LNCAP (cell line): ENCODE data around the gene SPNS2.

Experiments used
- TF ChIP-seq, protein P1 (sequence below): fragments of 450-650 bp; IDR thresholded peaks from 2 replicates; pipeline ENCODE4 v1.5.1; 2017; ENCODE audit warnings: mild to moderate bottlenecking

SPNS2 gene

DNA sequence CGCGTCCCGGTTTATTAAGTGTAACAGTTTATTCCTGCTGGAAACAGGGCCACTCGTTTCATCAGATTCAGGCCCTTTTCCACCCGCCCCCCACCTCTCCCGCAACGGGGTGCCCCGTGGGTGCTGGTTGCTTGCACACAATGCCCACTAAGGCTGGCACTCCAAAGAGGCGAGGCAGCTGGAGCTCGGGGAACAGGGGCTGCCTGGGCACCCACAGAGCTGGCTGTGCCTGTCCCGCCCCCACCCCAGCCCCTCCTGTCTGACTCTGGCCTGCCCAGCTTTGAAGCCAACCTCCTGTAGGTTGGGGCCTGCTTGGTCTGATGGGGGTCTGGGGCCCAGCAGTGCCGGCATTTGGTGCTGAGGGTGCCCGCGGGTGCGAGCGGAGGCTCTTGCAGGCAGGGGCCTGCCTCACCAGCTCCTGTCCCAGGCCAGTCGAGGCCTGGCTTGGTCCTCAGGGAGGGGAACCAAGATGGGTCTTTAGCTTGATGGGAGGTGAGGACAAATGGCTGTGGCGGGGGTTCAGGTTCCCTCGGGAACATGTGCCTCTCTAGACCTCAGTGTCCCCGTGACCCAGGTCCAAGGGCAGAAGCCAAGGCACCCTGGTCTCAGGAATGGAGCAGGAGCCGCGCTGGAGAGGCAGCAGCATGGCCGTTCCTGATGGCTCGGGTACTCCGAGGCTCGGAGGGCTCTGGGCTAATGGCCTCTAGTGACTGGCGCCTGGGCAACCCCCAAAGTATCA is 36.4 kb downstream of the SPNS2 start:
- TF ChIP-seq, protein P1, sequence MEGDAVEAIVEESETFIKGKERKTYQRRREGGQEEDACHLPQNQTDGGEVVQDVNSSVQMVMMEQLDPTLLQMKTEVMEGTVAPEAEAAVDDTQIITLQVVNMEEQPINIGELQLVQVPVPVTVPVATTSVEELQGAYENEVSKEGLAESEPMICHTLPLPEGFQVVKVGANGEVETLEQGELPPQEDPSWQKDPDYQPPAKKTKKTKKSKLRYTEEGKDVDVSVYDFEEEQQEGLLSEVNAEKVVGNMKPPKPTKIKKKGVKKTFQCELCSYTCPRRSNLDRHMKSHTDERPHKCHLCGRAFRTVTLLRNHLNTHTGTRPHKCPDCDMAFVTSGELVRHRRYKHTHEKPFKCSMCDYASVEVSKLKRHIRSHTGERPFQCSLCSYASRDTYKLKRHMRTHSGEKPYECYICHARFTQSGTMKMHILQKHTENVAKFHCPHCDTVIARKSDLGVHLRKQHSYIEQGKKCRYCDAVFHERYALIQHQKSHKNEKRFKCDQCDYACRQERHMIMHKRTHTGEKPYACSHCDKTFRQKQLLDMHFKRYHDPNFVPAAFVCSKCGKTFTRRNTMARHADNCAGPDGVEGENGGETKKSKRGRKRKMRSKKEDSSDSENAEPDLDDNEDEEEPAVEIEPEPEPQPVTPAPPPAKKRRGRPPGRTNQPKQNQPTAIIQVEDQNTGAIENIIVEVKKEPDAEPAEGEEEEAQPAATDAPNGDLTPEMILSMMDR, result no peak

- TF ChIP-seq, protein P1, result no peak
These were observed 37.1 kb downstream of the SPNS2 start for GRCh38 chr17:4535667-4536258.

GRCh38 chr17:4536259-4536741 is 37.6 kb downstream of the SPNS2 start:
- TF ChIP-seq, protein P1, result no peak

DNA sequence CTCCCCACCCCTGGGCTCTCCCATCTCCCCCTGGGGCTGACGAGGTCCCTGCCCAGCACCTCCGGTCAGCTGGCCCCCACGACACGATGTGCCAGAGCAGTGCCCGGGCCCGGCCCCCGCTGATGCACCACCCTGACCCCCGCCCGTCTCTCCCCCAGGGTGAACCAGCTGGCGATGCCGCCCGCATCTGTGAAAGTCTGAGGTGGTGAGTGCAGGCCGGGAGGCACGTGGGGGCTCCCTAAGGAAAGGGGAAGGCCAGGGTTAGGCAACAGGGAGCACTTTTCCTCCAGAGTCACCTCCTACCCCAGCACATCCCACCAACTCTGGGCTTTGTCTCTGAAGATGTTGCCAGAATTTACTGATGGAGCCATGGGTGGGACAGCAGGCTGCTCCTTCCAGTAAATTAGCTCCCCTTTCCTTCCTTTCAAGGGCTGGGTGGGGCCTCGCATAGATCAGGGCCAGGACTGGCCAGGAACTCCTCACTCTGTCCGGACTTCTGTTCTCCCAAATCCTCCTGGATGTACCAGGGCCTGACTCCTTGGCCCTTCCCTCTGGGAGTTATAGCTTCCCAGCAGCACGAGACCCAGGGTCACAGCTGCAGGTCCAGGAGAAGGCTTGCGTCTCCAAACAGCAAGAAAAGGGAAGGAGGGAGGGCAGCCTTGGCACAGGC is 38.2 kb downstream of the SPNS2 start:
- TF ChIP-seq, protein P1, result no peak

DNA sequence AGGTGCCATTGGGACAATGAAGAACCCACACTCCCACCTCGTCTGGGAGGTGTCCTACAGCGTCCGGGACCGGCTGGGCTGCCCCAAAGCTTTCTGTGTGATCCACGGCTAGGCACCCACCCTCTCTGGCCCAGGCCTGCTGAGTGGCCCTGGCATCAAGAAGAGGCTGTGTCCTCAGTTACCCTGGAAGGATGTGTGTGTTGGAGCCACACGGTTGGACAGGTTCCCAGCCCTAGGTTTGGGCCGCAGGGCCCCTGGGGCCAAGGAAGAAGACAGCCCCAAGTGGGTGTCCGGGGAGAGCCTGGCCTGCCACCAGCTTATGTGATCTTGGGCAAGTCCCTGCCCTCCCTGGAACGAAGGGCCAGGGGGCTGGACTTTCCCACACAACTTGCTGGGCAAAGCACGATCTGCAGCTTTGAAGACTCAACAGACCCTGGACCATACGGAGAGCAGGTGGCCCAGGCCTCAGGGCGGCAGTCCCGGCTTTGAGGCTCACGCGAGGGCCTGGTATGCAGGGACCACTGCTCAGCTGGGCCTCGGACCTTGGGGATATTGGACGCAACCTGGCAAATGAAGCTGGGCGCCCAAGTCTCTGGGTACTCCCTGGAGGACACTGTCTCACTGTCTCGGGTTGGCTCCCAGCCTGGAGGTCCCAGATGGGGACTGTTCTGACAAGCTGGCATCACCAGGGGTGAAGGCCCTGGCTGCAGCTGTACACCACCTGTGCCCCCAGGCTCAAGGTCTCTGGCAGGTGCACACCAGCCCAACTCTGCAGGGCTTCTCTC is 39.0 kb downstream of the SPNS2 start:
- TF ChIP-seq, protein P1, result no peak

- TF ChIP-seq, protein P1, result no peak
These were observed 39.7 kb downstream of the SPNS2 start for GRCh38 chr17:4538236-4539002.

GRCh38 chr17:4539025-4539424 is 40.3 kb downstream of the SPNS2 start:
- TF ChIP-seq, protein P1, result no peak
